ENCODE results near the gene PDZD4.
A peak's percentile ranks its signal among the peaks of the same experiment; 100 is the strongest.

PDZD4 gene

GRCh38 chrX:153761863-153762262 lies 68.5 kb downstream of the PDZD4 start:
- POLR2A ChIA-PET, result no interaction called here
- no peak for TF ChIP-seq ZNF384 (IDR thresholded peaks at IDR 0.05)
- TF ChIP-seq L3MBTL2 (conservative IDR thresholded peaks at IDR 0.05), result no peak
- no peak for TF ChIP-seq TARDBP (IDR thresholded peaks at IDR 0.05)
- TF ChIP-seq FOXM1 (IDR thresholded peaks at IDR 0.05; ENCODE audit: borderline replicate concordance), result no peak
- no peak for TF ChIP-seq BHLHE40 (IDR thresholded peaks at IDR 0.05; ENCODE audit: borderline replicate concordance)
- DNase-seq (ENCODE audit: extremely low spot score), result no peak
- CTCF ChIA-PET, result interaction anchor here (0.7 kb wide), 2 partner anchors 18 to 175 kb away, joined by 6 to 8 read pairs; no protein-coding TSS in a partner anchor

- no peak for DNase-seq (ENCODE audit: extremely low spot score)
- ChIA-PET CTCF (interaction anchor here (0.6 to 1.0 kb wide), 2 partner anchors 8 to 213 kb away, joined by 4 read pairs; no protein-coding TSS in a partner anchor), POLR2A (no interaction called here)
- TF ChIP-seq ELF4 (IDR thresholded peaks at IDR 0.05) (no peak), ZNF384 (IDR thresholded peaks at IDR 0.05) (peak; percentile 17; the same call in 1 of the 2 replicates), FOXK2 (IDR thresholded peaks at IDR 0.05) (no peak), CTBP1 (IDR thresholded peaks at IDR 0.05; ENCODE audit: borderline replicate concordance) (no peak), ARNT (IDR thresholded peaks at IDR 0.05) (no peak)
Observed at GRCh38 chrX:153755136-153755535, 75.2 kb downstream of the PDZD4 start.
